ENCODE data around the gene RASA3.
"Not testable (repeated sequence)": the region's sequence is repeated elsewhere in the genome, so short reads cannot be mapped to it uniquely, and the experiment has no call there.

The RASA3 gene

GRCh38 chr13:114128624-114129522 is 3.5 kb downstream of the RASA3 start:
- FAIRE-seq: no peak

GRCh38 chr13:114128348-114128623 is 4.1 kb downstream of the RASA3 start:
- no peak for DNase-seq (ENCODE audit: insufficient read length, low spot score)
- no peak for FAIRE-seq

More at GRCh38 chr13:114128624-114129522, 3.5 kb downstream of the RASA3 start:
- DNase-seq (ENCODE audit: insufficient read length, low spot score): peak; percentile 60

DNA sequence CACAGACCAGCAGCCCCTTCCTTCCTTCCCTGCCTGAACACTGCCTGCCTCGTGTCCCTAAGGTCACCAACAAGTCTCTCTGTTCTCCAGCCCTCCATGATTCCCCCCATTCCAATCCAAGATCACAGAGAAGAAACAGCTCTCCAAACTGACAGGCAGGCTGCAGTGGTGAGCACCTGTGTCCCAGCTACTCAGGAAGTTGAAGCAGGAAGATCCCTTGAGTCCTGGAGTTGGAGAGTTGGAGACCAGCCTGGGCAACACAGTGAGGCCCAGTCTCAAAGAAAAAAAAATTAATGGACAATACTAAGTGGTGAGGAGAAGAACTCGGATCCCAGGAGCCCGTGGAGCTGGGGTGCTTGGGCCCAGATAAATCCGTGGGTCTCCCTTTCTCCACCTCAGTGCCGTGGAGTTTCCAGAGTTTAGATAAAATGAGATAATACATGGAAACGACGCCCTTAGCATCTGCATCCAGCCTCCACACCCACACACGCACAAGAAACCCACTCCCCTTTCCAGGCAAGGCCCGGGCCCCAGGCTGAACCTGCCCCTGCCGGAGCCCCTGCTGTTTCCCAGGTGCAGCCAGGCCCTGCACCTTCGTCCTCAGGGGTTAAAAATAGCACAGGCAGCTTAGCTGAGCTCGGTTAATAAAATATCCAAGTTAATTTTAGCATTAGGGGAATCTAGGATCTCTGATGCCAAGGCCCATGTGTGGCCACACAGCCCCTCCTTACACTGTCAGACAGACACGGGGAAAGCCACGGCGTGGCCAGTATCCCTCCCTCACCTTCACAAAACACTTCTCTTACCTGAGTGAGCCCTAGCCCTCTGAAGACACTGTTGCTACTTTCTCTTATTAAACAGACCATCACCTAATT is 4.7 kb downstream of the RASA3 start:
- DNase-seq (ENCODE audit: insufficient read length, low spot score) (no peak), FAIRE-seq (no peak)

DNA sequence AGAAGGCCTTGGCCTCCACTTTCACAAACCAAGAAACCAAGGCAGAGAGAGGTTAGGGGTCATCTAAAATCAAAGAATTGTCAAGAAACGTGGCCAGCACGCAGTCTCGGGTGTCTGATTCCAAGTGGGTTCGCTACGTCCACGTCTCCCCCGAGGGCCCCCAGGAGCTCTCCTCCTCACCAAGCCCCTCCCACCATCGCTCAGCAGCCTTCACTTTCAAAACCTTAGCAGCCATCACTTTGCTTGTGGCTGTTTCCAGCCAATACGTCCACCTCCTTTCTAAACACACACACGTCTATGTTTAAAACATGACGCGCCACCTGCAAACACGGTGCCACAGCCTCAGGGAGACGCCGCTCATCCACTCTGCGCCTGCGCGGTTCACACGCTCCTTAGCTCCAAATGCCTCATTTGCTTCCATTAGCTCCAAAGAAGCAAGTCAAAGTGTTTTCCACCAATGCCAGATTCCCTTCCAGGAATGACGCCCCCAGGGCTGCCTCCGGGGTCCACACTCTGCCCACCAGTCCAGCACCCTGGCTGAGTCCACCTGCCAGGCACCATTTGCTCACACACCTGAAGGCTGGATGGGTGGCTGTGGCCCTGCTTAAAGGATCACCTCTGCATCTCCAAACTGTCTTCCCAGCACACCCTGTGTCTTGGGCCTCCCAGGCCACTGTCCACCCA is 5.5 kb downstream of the RASA3 start:
- no peak for FAIRE-seq
- DNase-seq (ENCODE audit: insufficient read length, low spot score): no peak

GRCh38 chr13:114126086-114126485 is 6.3 kb downstream of the RASA3 start:
- DNase-seq (ENCODE audit: insufficient read length, low spot score); FAIRE-seq: not testable (repeated sequence)

DNA sequence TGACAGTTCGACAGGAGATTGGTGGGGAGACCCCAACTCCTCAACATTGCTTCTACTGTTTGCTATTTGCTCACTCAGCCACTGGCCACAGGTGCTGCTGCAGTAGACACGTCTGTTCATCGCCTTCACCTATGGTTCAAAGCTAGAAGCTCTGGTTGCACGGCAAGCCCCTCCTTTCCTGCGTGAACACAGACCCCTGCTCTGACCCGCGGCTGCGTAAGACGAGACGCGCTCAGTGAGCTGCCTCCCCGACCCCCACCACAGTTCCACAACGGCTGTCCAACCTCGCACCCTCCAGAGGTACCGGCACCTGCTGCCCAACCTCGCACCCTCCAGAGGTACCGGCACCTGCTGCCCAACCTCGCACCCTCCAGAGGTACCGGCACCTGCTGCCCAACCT is 6.8 kb downstream of the RASA3 start:
- FAIRE-seq (no peak), DNase-seq (ENCODE audit: insufficient read length, low spot score) (no peak)

- no peak for FAIRE-seq
- DNase-seq (ENCODE audit: insufficient read length, low spot score): no peak
Measured at GRCh38 chr13:114124921-114125320, 7.5 kb downstream of the RASA3 start.

- DNase-seq (ENCODE audit: insufficient read length, low spot score) (no peak), FAIRE-seq (no peak)
Measured at GRCh38 chr13:114124431-114124830, 8.0 kb downstream of the RASA3 start.

- DNase-seq (ENCODE audit: insufficient read length, low spot score) (no peak), FAIRE-seq (no peak)
Measured at GRCh38 chr13:114123876-114124275, 8.5 kb downstream of the RASA3 start.

DNA sequence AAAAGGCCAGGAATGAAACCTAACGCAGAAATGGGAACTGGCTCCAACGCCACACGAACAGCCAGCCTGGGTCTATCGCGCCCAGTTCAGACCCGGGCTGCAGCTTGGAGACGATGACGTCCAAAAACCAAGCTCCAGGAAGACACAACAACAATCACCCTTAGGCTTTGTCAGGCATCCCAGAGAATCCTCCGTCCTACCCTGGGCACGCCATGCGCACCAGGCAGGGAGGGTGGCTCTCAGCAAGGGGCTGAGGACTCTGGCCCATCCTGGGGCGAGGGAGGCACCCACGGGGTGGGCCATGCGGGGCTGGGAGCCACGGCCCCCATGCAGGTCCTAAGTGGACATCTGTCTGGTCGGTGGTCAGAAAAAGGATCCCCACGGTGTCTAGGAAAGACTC is 9.0 kb downstream of the RASA3 start:
- FAIRE-seq: no peak

GRCh38 chr13:114122591-114123211 is 9.7 kb downstream of the RASA3 start:
- DNase-seq (ENCODE audit: insufficient read length, low spot score) (no peak), FAIRE-seq (no peak)

More for the DNA sequence above, 9.0 kb downstream of the RASA3 start:
- no peak for DNase-seq (ENCODE audit: insufficient read length, low spot score)

DNA sequence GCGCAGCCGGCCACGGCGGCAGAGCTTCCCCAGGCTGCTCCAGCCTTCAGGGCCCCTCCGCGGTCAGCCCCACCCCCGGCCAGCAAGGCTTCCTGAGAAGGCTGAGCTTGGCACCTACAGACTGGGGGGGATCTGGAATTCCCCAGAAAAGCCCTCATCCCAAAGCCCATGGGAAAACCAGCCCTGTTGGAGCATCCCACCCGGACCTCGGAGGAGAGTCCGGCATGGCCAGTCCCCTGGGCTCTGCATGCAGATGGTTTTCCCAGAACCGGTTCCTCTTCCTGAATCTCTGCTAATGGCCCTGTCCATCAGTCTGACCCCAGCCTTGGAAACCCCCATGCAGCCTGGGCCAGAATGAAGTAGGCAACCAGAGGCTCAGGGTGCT is 10.3 kb downstream of the RASA3 start:
- DNase-seq (ENCODE audit: insufficient read length, low spot score) (no peak), FAIRE-seq (no peak)

- no peak for FAIRE-seq
- no peak for DNase-seq (ENCODE audit: insufficient read length, low spot score)
Measured at GRCh38 chr13:114121496-114122126, 10.8 kb downstream of the RASA3 start.

- FAIRE-seq (no peak), DNase-seq (ENCODE audit: insufficient read length, low spot score) (no peak)
Measured at GRCh38 chr13:114121031-114121430, 11.4 kb downstream of the RASA3 start.

- FAIRE-seq (no peak), DNase-seq (ENCODE audit: insufficient read length, low spot score) (no peak)
Measured at GRCh38 chr13:114120591-114121011, 11.8 kb downstream of the RASA3 start.

DNA sequence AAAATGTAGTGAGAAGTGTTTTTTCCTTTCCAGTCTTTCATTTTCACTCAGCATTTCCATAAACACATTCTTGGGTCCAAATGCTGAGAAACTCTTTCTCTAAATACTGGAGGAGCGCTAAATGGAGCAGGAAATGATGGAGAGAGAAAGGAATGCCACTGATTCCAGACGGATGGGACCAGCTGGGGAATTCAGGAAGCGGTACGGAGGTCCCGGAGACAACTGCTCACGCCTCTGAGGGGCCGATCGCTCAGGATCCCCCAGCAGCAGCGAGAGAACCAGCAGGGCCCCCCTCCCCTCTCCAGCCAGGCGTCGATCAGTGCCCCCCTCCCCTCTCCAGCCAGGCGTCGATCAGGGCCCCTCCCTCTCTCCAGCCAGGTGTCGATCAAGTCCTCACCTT is 13.2 kb downstream of the RASA3 start:
- FAIRE-seq (no peak), DNase-seq (ENCODE audit: insufficient read length, low spot score) (peak; percentile 81)

GRCh38 chr13:114118511-114119123 is 13.8 kb downstream of the RASA3 start:
- no peak for FAIRE-seq
- DNase-seq (ENCODE audit: insufficient read length, low spot score): no peak

- FAIRE-seq (no peak), DNase-seq (ENCODE audit: insufficient read length, low spot score) (no peak)
Measured at GRCh38 chr13:114118086-114118485, 14.3 kb downstream of the RASA3 start.

- FAIRE-seq: peak; percentile 89
- DNase-seq (ENCODE audit: insufficient read length, low spot score): not testable (repeated sequence)
Measured at GRCh38 chr13:114117341-114117874, 15.0 kb downstream of the RASA3 start.

GRCh38 chr13:114116734-114117133 is 15.7 kb downstream of the RASA3 start:
- DNase-seq (ENCODE audit: insufficient read length, low spot score): no peak
- FAIRE-seq: no peak

Data from HTR-8/SVneo (cell line).